Mucosa of descending colon (tissue), 3 donors: ENCODE results near the gene ADAMTS13. TPM values are rescaled to one million over a fixed set of nuclear protein-coding genes. Genes with fewer than 3 reads are reported as not detected.

Experiments used
- ATAC-seq: fragments of 200-7000 bp; cut with Tn5 transposase; one replicate; pipeline ENCODE4 v1.9.1; 2020; ENCODE audit warnings: mild to moderate bottlenecking, moderate library complexity
- DNase-seq, 3 donors: peaks; one replicate each; pipeline ENCODE4 v3.0.0-alpha.2; 2020
- H3K36me3 ChIP-seq: fragments of 200-600 bp; one replicate; pipeline ENCODE4 v1.8.0; 2021; ENCODE audit warnings: low read depth, mild to moderate bottlenecking
- H3K4me1 ChIP-seq: fragments of 200-600 bp; one replicate; pipeline ENCODE4 v1.8.0; 2021; ENCODE audit warnings: low read depth, mild to moderate bottlenecking
- H3K4me3 ChIP-seq: fragments of 200-600 bp; one replicate; pipeline ENCODE4 v1.8.0; 2021; ENCODE audit warnings: mild to moderate bottlenecking
- H3K9me3 ChIP-seq: fragments of 200-600 bp; one replicate; pipeline ENCODE4 v1.8.0; 2021; ENCODE audit warnings: mild to moderate bottlenecking
- intact Hi-C, 2 donors: fragments of 100-400 bp; cut with DNase I in 1 of 2; cut with micrococcal nuclease in 1 of 2; formaldehyde crosslinking; loops; one replicate each; pipeline versions ENCODE4 v1.11.0 to v1.11.1; 2022; cut with DNase I, micrococcal nuclease
- total RNA-seq, 3 donors: library from RNA; stranded (reverse); fragmentation: NEBNext Ultra II Directional in 2 of 3; extraction: Animal tissue kit (Norgen Biotek cat#: 25700) in 2 of 3; gene quantifications; one replicate each; pipeline versions ENCODE4 v1.2.1 to v1.2.4, GENCODE V29; 2021 to 2023
- TF ChIP-seq, protein P1 (sequence below): fragments of 200-600 bp; IDR thresholded peaks from one replicate; pipeline ENCODE4 v1.8.0; 2022; ENCODE audit warnings: antibody characterized with exemption, mild to moderate bottlenecking
- donor health status: DM: no; HTN: no; CAD: no; lungs with moderate emphysema.
- donor health status: DM: no; HTN: no; CAD: no.
- donor health status: DM: no; HTN: yes; CAD: no.

The ADAMTS13 gene
- total RNA-seq, 3 donors from 2014 or later: 3.3 to 5.0 (median 3.6) TPM

DNA sequence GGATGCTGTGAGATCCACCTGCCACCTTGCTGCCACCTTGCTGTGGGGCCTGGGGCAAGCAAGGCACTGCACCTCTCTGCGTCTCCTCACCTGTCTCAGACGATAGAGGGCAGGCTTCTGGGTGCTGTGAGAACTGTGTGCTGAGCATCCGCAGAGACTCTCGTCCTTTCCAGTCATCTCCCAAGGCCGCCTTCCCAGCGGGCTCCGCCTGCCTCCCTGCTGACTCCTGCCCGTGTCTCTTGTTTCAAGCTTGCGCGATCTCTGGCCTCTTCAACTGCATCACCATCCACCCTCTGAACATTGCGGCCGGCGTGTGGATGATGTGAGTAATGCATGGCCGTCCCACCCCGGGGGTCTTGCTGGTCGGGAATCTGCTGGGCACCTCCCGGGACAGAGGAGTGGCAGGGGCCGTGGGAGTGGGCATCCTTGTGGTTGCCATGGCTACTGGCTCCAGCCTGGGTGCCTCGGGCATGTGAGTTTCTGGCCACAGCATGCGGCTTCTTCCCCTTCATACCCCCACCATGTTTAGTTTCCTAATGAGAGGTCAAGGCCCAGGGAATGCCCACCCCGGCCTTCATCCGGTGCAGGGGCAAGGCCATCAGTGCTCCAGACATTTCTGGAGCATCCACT lies 41.2 kb downstream of the ADAMTS13 start:
- ATAC-seq: no peak
- Histone ChIP-seq H3K36me3 (no peaks in the 10 kb centered on the region), H3K4me3 (no peak overlapping the region), H3K9me3 (no peaks in the 10 kb centered on the region), H3K4me1 (peaks cover 9% of the 10 kb centered on the region)
- intact Hi-C loops: no loop called here
- DNase-seq: peak in 2 of 3 donors; percentile 33 to 54
- TF ChIP-seq, protein P1, sequence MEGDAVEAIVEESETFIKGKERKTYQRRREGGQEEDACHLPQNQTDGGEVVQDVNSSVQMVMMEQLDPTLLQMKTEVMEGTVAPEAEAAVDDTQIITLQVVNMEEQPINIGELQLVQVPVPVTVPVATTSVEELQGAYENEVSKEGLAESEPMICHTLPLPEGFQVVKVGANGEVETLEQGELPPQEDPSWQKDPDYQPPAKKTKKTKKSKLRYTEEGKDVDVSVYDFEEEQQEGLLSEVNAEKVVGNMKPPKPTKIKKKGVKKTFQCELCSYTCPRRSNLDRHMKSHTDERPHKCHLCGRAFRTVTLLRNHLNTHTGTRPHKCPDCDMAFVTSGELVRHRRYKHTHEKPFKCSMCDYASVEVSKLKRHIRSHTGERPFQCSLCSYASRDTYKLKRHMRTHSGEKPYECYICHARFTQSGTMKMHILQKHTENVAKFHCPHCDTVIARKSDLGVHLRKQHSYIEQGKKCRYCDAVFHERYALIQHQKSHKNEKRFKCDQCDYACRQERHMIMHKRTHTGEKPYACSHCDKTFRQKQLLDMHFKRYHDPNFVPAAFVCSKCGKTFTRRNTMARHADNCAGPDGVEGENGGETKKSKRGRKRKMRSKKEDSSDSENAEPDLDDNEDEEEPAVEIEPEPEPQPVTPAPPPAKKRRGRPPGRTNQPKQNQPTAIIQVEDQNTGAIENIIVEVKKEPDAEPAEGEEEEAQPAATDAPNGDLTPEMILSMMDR: no peak

DNA sequence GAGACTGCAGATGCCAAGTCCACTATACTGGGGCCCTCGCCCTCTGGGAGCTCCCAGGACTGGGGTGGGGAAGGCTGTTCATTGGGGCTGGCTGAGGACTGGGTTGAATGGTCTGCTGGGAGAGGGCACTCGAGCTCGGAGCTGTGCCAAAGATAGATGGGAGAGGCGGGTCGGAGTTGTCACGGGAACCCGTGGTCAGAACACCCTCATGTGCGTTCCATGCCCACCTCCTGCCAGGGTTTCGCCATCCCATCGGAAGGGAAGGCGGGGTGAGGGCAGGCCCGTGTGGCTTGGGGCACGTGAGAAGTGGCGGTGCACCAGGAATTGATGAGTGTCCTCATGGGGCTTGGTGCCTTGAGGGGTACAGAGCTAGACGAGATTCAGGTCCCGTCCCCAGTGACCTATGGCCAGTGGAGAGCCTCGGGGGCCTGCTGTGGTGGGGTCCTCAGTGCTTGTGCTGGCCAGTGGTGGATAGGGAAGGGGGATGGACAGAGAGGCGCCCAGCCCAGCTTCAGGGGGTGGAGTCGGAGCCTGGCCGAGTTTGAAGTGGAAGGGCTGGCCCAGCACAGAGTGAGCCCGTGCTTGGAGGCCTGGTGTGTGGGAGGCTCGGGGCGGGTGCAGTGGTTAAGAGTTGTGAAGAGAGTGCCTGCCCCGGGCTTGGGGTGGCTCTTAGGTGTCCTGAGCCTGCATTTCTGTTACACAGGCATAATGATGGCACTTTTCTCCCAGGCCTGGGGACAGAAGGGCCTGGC lies 41.9 kb downstream of the ADAMTS13 start:
- peak in 2 of 3 donors; percentile 25 to 49 for DNase-seq
- no peaks in the 10 kb centered on the region for H3K9me3 ChIP-seq
- intact Hi-C loops: no loop called here
- no peak overlapping the region for H3K4me3 ChIP-seq
- no peak for ATAC-seq
- TF ChIP-seq, protein P1: no peak
- no peaks in the 10 kb centered on the region for H3K36me3 ChIP-seq
- peaks cover 6% of the 10 kb centered on the region for H3K4me1 ChIP-seq

DNA sequence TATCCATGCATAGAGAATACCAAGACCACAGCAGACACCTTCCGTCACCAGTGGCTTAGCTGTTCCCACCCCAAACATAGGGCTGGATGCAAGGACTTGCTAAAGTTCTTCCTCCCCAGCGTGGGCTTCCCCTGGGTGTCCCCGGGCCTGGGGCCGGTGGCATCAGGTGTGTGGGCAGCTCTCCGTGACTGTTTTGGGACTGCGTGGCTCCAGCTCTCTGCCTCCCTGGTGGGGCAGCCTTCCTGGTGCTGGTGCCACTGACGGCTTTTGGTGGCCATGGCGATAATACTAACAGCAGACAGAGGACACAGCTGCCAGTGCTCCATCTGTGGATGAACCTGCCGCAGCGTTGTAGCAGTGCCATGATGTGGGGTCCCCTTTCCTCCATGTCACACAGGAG lies 42.5 kb downstream of the ADAMTS13 start:
- Histone ChIP-seq H3K9me3 (no peaks in the 10 kb centered on the region), H3K4me1 (peaks cover 6% of the 10 kb centered on the region)

DNA sequence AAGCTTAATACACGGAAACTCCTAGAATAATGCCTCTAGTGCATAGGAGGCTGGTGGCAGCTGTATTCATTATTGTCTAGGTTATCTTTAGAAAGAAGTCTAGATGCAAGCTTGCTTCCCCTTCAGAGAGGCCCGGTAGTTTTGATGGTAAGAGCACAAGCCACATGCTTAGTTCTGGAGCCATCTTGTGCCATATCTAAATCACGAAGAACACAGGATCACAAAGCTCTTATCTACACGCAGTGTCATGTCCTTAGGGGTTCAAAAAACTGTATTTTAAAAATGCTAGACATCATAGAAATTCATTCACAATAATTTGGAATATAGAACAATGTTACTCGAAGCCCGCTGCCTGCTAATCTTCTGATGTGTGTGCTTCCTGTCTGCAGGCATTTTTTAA lies 43.8 kb downstream of the ADAMTS13 start:
- no peak for DNase-seq
- no peak for ATAC-seq
- H3K4me3 ChIP-seq: no peak overlapping the region
- intact Hi-C loops: no loop called here
- H3K36me3 ChIP-seq: no peaks in the 10 kb centered on the region
- TF ChIP-seq, protein P1: no peak
- peaks cover 15% of the 10 kb centered on the region for H3K4me1 ChIP-seq
- H3K9me3 ChIP-seq: no peaks in the 10 kb centered on the region

More for the DNA sequence above, 42.5 kb downstream of the ADAMTS13 start:
- no peaks in the 10 kb centered on the region for H3K36me3 ChIP-seq
- no peak overlapping the region for H3K4me3 ChIP-seq
- TF ChIP-seq, protein P1: no peak
- ATAC-seq: no peak
- intact Hi-C loops: no loop called here
- DNase-seq: peak in 1 of 3 donors; percentile 21

DNA sequence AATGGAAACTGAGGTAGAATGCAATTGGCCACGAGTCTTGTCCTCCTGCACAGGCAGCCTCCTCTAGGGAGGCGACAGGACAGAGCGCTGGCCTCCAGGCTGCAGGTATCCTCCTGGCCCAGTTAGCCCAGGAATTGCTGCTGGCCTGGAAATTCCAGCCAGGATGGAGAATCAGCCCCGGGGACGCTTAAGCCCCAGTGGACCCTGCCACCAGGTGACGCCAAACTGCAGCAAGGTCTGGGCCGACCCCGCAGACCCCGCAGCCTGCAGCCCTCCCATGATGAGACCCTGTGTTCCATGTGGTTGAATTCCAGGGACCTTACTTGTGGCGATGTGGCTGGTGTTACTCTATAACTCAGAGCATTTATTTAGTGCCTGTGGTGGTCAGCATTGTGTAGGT lies 44.9 kb downstream of the ADAMTS13 start:
- peaks cover 22% of the 10 kb centered on the region for H3K4me1 ChIP-seq
- TF ChIP-seq, protein P1: no peak
- intact Hi-C loops: no loop called here
- ATAC-seq (no peak), DNase-seq (peak in 1 of 3 donors; percentile 12)
- no peaks in the 10 kb centered on the region for H3K9me3 ChIP-seq
- H3K4me3 ChIP-seq: no peak overlapping the region
- H3K36me3 ChIP-seq: no peaks in the 10 kb centered on the region
